ENCODE results near the gene ACP5. TPM values are rescaled to one million over a fixed set of nuclear protein-coding genes. Genes with fewer than 3 reads are reported as not detected.

The ACP5 gene
- total and polyA plus RNA-seq, 2 of the 4 experiments (the other 2 are of a cell fraction) = 0.54 to 1.2 TPM

DNA sequence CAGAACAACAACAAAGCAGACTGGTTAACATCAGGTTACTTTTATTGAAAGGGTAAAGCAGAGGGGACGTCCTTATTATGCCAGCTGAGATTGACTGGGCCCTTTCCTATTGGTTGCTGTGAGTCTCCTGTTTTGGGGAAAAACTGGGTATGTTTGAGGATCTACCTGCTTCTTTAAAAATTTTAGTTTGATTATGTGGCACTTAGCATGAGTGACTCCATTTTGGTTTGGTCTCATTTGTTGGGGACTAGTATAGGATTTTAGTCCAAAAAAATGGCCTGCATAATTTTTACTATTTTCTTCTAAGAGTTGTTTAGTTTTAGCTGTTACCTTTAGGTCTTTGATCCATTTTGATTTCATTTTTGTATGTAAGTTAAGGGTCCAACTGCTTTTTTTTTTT is 34.3 kb upstream of the ACP5 start:
- ATAC-seq (ENCODE audit: low read depth) = no peak
- Histone ChIP-seq H3K9ac (ENCODE audit: low read depth, low read length) (no peak overlapping the region), H3K27ac (ENCODE audit: insufficient read depth, low read length) (no peak overlapping the region), H2BK5ac (ENCODE audit: low read depth, low read length, poor library complexity, severe bottlenecking) (no peak overlapping the region), H3K4me2 (ENCODE audit: low read depth, low read length) (no peak overlapping the region), H3K9me3 (ENCODE audit: control insufficient read depth, insufficient read depth, low read length) (peaks cover 21% of the 10 kb centered on the region), H2AK5ac (ENCODE audit: low read depth, low read length) (no peak overlapping the region), H2AFZ (replicated peaks; ENCODE audit: low read length, poor library complexity) (no peak overlapping the region), H3K27me3 (ENCODE audit: control insufficient read depth, insufficient read depth, low read length) (no peaks in the 10 kb centered on the region), H4K20me1 (ENCODE audit: insufficient read depth, low read length) (peaks cover 31% of the 10 kb centered on the region), H2BK15ac (ENCODE audit: low read depth, low read length) (no peak overlapping the region), H3K4me3 (ENCODE audit: insufficient read depth, low read depth, low read length) (no peak overlapping the region), H4K91ac (ENCODE audit: insufficient read depth, low read depth, low read length) (no peak overlapping the region), H3K36me3 (ENCODE audit: control insufficient read depth, insufficient read depth, low read length) (peaks cover 41% of the 10 kb centered on the region), H3K14ac (replicated peaks; ENCODE audit: low read depth, low read length) (no peak overlapping the region), H3K9me1 (ENCODE audit: insufficient read depth, low read length) (no peaks in the 10 kb centered on the region), H4K5ac (ENCODE audit: low read depth, low read length) (no peak overlapping the region), H4K8ac (ENCODE audit: low read depth in 2 of 2, low read length in 2 of 2) (no peak overlapping the region), H3K79me1 (ENCODE audit: low read depth in 1 of 2, low read length in 2 of 2) (peaks cover 46 to 51% of the 10 kb centered on the region in 2 experiments), H2BK20ac (ENCODE audit: low read depth, low read length) (no peak overlapping the region), H3K4ac (ENCODE audit: low read depth, low read length) (no peak overlapping the region), H3K23ac (ENCODE audit: low read depth, low read length) (no peak overlapping the region), H3K56ac (ENCODE audit: extremely low read depth, insufficient read depth, low read length) (no peak overlapping the region), H2AK9ac (replicated peaks; ENCODE audit: low read depth, low read length, poor library complexity) (no peak overlapping the region), H3K4me1 (ENCODE audit: control insufficient read depth, insufficient read depth, low read length) (no peaks in the 10 kb centered on the region), H3K18ac (ENCODE audit: low read depth, low read length) (no peak overlapping the region), H2BK120ac (ENCODE audit: low read depth, low read length) (no peak overlapping the region)
- in situ Hi-C loops (cut with MboI; ENCODE audit: low sequenced_read_pairs) (no loop called here), intact Hi-C loops (cut with micrococcal nuclease) (no loop called here), dilution Hi-C loops (cut with HindIII; ENCODE audit: low sequenced_read_pairs, unreplicated experiment) (no loop called here)
- CTCF ChIA-PET = no interaction called here
- no TSS peak for BruUV-seq (replicated peaks)
- POLR2A ChIA-PET (ENCODE audit: unreplicated experiment) = no interaction called here
- no peak for DNase-seq
- TF ChIP-seq, protein P1, sequence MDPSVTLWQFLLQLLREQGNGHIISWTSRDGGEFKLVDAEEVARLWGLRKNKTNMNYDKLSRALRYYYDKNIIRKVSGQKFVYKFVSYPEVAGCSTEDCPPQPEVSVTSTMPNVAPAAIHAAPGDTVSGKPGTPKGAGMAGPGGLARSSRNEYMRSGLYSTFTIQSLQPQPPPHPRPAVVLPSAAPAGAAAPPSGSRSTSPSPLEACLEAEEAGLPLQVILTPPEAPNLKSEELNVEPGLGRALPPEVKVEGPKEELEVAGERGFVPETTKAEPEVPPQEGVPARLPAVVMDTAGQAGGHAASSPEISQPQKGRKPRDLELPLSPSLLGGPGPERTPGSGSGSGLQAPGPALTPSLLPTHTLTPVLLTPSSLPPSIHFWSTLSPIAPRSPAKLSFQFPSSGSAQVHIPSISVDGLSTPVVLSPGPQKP (IDR thresholded peaks at IDR 0.05; ENCODE audit: borderline replicate concordance, low read depth, low read length) = no peak
- no peak for TF ChIP-seq MXI1 (IDR thresholded peaks at IDR 0.05; ENCODE audit: borderline replicate concordance, low read depth, low read length)
- TF ChIP-seq RFX5 (IDR thresholded peaks at IDR 0.05; ENCODE audit: low read depth, low read length) = no peak
- TF ChIP-seq FOS (IDR thresholded peaks at IDR 0.05; ENCODE audit: low read depth, low read length) = no peak
- no peak for TF ChIP-seq NFE2L2 (IDR thresholded peaks at IDR 0.05; ENCODE audit: low read depth, low read length)
- no peak for TF ChIP-seq MAFK (IDR thresholded peaks at IDR 0.05; ENCODE audit: low read depth, low read length)
- TF ChIP-seq CHD1 (IDR thresholded peaks at IDR 0.05; ENCODE audit: low read depth, low read length) = no peak
- TF ChIP-seq POLR2A (IDR thresholded peaks at IDR 0.05; ENCODE audit: low read depth, low read length) = no peak
- TF ChIP-seq, protein P2, sequence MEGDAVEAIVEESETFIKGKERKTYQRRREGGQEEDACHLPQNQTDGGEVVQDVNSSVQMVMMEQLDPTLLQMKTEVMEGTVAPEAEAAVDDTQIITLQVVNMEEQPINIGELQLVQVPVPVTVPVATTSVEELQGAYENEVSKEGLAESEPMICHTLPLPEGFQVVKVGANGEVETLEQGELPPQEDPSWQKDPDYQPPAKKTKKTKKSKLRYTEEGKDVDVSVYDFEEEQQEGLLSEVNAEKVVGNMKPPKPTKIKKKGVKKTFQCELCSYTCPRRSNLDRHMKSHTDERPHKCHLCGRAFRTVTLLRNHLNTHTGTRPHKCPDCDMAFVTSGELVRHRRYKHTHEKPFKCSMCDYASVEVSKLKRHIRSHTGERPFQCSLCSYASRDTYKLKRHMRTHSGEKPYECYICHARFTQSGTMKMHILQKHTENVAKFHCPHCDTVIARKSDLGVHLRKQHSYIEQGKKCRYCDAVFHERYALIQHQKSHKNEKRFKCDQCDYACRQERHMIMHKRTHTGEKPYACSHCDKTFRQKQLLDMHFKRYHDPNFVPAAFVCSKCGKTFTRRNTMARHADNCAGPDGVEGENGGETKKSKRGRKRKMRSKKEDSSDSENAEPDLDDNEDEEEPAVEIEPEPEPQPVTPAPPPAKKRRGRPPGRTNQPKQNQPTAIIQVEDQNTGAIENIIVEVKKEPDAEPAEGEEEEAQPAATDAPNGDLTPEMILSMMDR (conservative IDR thresholded peaks at IDR 0.05; ENCODE audit: low read depth, low read length) = no peak
- WGBS, 2 experiments (ENCODE audit: extremely low coverage in 2 of 2, insufficient read length in 1 of 2) = no CpG with 5 or more reads among the region's 1 CpG

Data from IMR-90 (cell line).